ENCODE measurements around the gene DIRAS3. TPM values are rescaled to one million over a fixed set of nuclear protein-coding genes. Genes with fewer than 3 reads are reported as not detected.

Gene DIRAS3
- polyA plus RNA-seq, 1 of the 3 experiments (the other 2 are of a cell fraction) = 16.6 TPM

DNA sequence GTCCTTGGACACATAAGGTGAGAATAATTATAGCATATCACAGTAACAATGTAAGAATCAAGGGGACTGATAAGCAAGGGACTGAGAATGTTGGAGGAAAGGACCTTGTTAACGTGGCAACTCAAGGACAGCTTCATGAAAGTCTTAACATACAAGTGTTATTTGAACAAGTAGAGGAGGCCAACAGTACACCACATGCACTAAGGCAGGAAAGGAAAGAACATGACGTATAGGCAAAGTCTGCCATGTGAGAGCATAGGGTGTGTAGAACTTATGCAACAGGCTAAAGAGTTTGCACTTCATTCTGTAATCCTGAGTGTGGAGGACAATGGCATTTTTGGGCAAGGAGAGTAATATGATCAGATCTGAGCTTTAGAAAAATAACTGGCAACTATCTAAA is 33.3 kb upstream of the DIRAS3 start (continued):
- no peak for TF ChIP-seq USF2 (IDR thresholded peaks at IDR 0.05; ENCODE audit: borderline replicate concordance, low read depth, low read length)
- no peak for TF ChIP-seq TEAD4 (IDR thresholded peaks at IDR 0.05; ENCODE audit: borderline replicate concordance, insufficient read depth)
- TF ChIP-seq RAD21 (IDR thresholded peaks at IDR 0.05; ENCODE audit: low read length) = no peak
- no peak for TF ChIP-seq EP300 (IDR thresholded peaks at IDR 0.05; ENCODE audit: borderline replicate concordance in 1 of 2, low read depth in 1 of 2, low read length in 1 of 2)

- POLR2A ChIA-PET = no interaction called here
- H3F3A ChIP-seq (replicated peaks; ENCODE audit: insufficient read depth) = no peaks in the 10 kb centered on the region
- TF ChIP-seq TEAD4 (IDR thresholded peaks at IDR 0.05; ENCODE audit: borderline replicate concordance, insufficient read depth) = no peak
- no peak for TF ChIP-seq REST (IDR thresholded peaks at IDR 0.05; ENCODE audit: low read depth, low read length)
- TF ChIP-seq NFIC (IDR thresholded peaks at IDR 0.05; ENCODE audit: borderline replicate concordance) = no peak
- TF ChIP-seq CHD2 (IDR thresholded peaks at IDR 0.05; ENCODE audit: low read length, partially characterized antibody) = no peak
- H3K4me1 ChIP-seq (ENCODE audit: control insufficient read depth in 1 of 2, insufficient read depth in 2 of 2, low read depth in 1 of 2, low read length in 1 of 2) = no peaks in the 10 kb centered on the region; a peak in 1 of 4 replicates
- no peak overlapping the region for H3K27ac ChIP-seq (ENCODE audit: low read depth in 2 of 2, low read length in 1 of 2)
- no peaks in the 10 kb centered on the region for H3K9me2 ChIP-seq
- no peak overlapping the region for H3K4me3 ChIP-seq (ENCODE audit: low read depth in 2 of 2, low read length in 1 of 2)
- CTCF ChIA-PET = interaction anchor here (1.0 to 1.7 kb wide), 2 partner anchors 12 to 39 kb away, joined by 3 read pairs; no protein-coding TSS in a partner anchor
- no peak overlapping the region for H2AFZ ChIP-seq (ENCODE audit: low read depth)
- H4K20me1 ChIP-seq (ENCODE audit: insufficient read depth) = no peaks in the 10 kb centered on the region
- no peaks in the 10 kb centered on the region for H3K9me3 ChIP-seq
- no peaks in the 10 kb centered on the region for H3K79me2 ChIP-seq (ENCODE audit: insufficient read depth)
- no peak overlapping the region for H3K4me2 ChIP-seq
- DNase-seq = no peak
- H3K36me3 ChIP-seq (replicated peaks in 1 of 2; ENCODE audit: control insufficient read depth in 1 of 2, insufficient read depth in 2 of 2, low read length in 1 of 2) = no peaks in the 10 kb centered on the region
- H3K9ac ChIP-seq = no peak overlapping the region
- no peaks in the 10 kb centered on the region for H3K27me3 ChIP-seq (ENCODE audit: insufficient read depth)
These were observed 31.4 kb upstream of the DIRAS3 start for GRCh38 chr1:68081775-68082283.

DNA sequence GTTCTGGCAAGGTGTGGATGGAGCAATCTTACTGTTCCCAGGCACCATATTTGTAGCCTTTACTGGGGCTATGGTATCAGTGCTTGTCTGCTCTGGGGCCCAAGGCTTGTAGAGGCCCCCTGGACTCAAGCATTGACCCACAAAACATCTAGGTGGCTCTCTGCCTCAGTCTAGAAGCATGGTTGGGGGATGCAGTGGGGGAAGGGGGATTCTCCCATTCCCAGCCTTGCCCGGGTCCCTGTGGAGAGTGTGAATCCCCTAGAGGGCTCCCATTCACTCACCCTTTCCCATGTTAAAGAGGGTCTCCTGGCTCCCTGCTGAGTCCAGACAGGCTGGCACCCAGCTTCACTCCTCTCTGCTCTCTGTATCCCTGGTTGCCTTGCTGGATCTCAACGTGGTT is 28.2 kb upstream of the DIRAS3 start:
- H3K79me2 ChIP-seq (ENCODE audit: insufficient read depth) = no peaks in the 10 kb centered on the region
- no peak overlapping the region for H3K4me3 ChIP-seq (ENCODE audit: low read depth in 2 of 2, low read length in 1 of 2)
- H3K9ac ChIP-seq = no peak overlapping the region
- H2AFZ ChIP-seq (ENCODE audit: low read depth) = no peak overlapping the region
- H3K9me3 ChIP-seq = no peaks in the 10 kb centered on the region
- no peaks in the 10 kb centered on the region for H3K36me3 ChIP-seq (replicated peaks in 1 of 2; ENCODE audit: control insufficient read depth in 1 of 2, insufficient read depth in 2 of 2, low read length in 1 of 2)
- TF ChIP-seq RXRA (IDR thresholded peaks at IDR 0.05; ENCODE audit: borderline replicate concordance, low read depth) (no peak), FOXJ3 (CRISPR knock-in tag; IDR thresholded peaks at IDR 0.05) (no peak), NFIC (IDR thresholded peaks at IDR 0.05; ENCODE audit: borderline replicate concordance) (no peak), ELF1 (IDR thresholded peaks at IDR 0.05) (no peak), POLR2AphosphoS5 (IDR thresholded peaks at IDR 0.05; ENCODE audit: low read depth, low read length) (no peak), FOSL2 (IDR thresholded peaks at IDR 0.05; ENCODE audit: borderline replicate concordance, low read depth) (no peak), RAD21 (IDR thresholded peaks at IDR 0.05; ENCODE audit: low read length) (no peak), EZH2phosphoT487 (IDR thresholded peaks at IDR 0.05; ENCODE audit: borderline replicate concordance, low read depth) (no peak)
- DNase-seq = no peak
- H4K20me1 ChIP-seq (ENCODE audit: insufficient read depth) = no peaks in the 10 kb centered on the region
- no peaks in the 10 kb centered on the region; a peak in 1 of 4 replicates for H3K4me1 ChIP-seq (ENCODE audit: control insufficient read depth in 1 of 2, insufficient read depth in 2 of 2, low read depth in 1 of 2, low read length in 1 of 2)
- WGBS (ENCODE audit: low lambda C conversion rate) = 65% methylated on average over 2 of the region's 2 CpGs
- no peaks in the 10 kb centered on the region for H3K27me3 ChIP-seq (ENCODE audit: insufficient read depth)
- no peak overlapping the region for H3K27ac ChIP-seq (ENCODE audit: low read depth in 2 of 2, low read length in 1 of 2)
- no peaks in the 10 kb centered on the region for H3F3A ChIP-seq (replicated peaks; ENCODE audit: insufficient read depth)
- H3K4me2 ChIP-seq = no peak overlapping the region
- H3K9me2 ChIP-seq = no peaks in the 10 kb centered on the region
- POLR2A ChIA-PET = no interaction called here
- CTCF ChIA-PET = interaction anchor here (1.0 kb wide), 1 partner anchor 224 kb away, joined by 3 read pairs; no protein-coding TSS in a partner anchor
